K562 (cell line): ENCODE results near the gene CACNG7. TPM values are rescaled to one million over a fixed set of nuclear protein-coding genes. Genes with fewer than 3 reads are reported as not detected.

Experiments used
- ATAC-seq: fragments of 200-7000 bp; cut with Tn5 transposase; 3 replicates; pipeline ENCODE4 v1.9.1; 2020; ENCODE audit warnings: moderate library complexity
- BruUV-seq: library from RNA; stranded (reverse); fragments of 400-500 nt; replicated peaks from 2 replicates; lab custom pipeline; 2021; lab: Mats Ljungman, UMichigan
- CTCF ChIA-PET: fragments of 300-600 bp; formaldehyde crosslinking; extraction: SDS; loops from one replicate; lab custom pipeline; 2021; ENCODE audit warnings: low intra/inter-chr PET ratio; lab: Yijun Ruan, JAX
- POLR2A ChIA-PET: fragments of 300-600, 350-650 bp; sonication (Branson Sonifier 250); formaldehyde crosslinking; extraction: SDS; loops from one replicate; lab custom pipeline; 2021; ENCODE audit warnings: antibody characterized with exemption, inconsistent platforms; lab: Yijun Ruan, JAX
- DNase-seq, 4 experiments: peaks; one replicate each; pipeline versions ENCODE4 v3.0.0 to v3.0.0-alpha.2; 2011 to 2018; ENCODE audit warnings: low spot score in 3 of 4, mixed read lengths in 3 of 4; ENCODE audit errors: extremely low read depth in 1 of 4
- FAIRE-seq: peaks from 2 replicates; lab custom pipeline; 2011; peaks lifted over from hg19 to GRCh38; lab: Jason Lieb, UNC
- H2AFZ ChIP-seq: 2 replicates; pipeline ENCODE4 v1.6.0; 2011; ENCODE audit warnings: low read depth, low read length, control low read depth, inconsistent platforms
- H3K27ac ChIP-seq: fragments of 200-600 bp; 3 replicates; pipeline ENCODE4 v1.8.0; 2011; ENCODE audit warnings: low read depth, mild to moderate bottlenecking, control low read depth, inconsistent platforms, low read length, moderate library complexity, mixed read lengths; ENCODE audit errors: extremely low read depth
- H3K27me3 ChIP-seq, 2 experiments: fragments of 300-600 bp in 1 of 2; 2 replicates in 1 of 2; 3 replicates in 1 of 2; pipeline versions ENCODE4 v1.6.0 to v1.8.0; 2011; ENCODE audit warnings: inconsistent platforms in 2 of 2, low read length in 2 of 2, mild to moderate bottlenecking in 1 of 2, mixed read lengths in 1 of 2, moderate library complexity in 1 of 2; ENCODE audit not compliant: control insufficient read depth in 2 of 2, insufficient read depth in 2 of 2
- H3K36me3 ChIP-seq: fragments of 300-600 bp; 3 replicates; pipeline ENCODE4 v1.8.0; 2011; ENCODE audit warnings: mild to moderate bottlenecking, low read length, inconsistent platforms; ENCODE audit not compliant: control insufficient read depth, insufficient read depth
- H3K4me1 ChIP-seq, 2 experiments: fragments of 200-600 bp in 1 of 2; replicated peaks in 1 of 2; 2 replicates in 1 of 2; 3 replicates in 1 of 2; pipeline versions ENCODE4 v1.5.1 to v1.8.0; 2011; ENCODE audit warnings: inconsistent platforms in 2 of 2, low read length in 2 of 2, mild to moderate bottlenecking in 1 of 2, mixed read lengths in 1 of 2, moderate library complexity in 1 of 2; ENCODE audit not compliant: control insufficient read depth in 2 of 2, insufficient read depth in 2 of 2
- H3K4me2 ChIP-seq: 2 replicates; pipeline ENCODE4 v1.6.1; 2011; ENCODE audit warnings: low read length, control low read depth, inconsistent platforms, mixed read lengths; ENCODE audit not compliant: insufficient read depth
- H3K4me3 ChIP-seq: fragments of 200-600 bp; sonication (generic), shearing (Covaris generic); 2 replicates; pipeline ENCODE4 v1.5.1; 2016; ENCODE audit warnings: control low read depth, inconsistent platforms
- H3K79me2 ChIP-seq: fragments of 200-600 bp; 3 replicates; pipeline ENCODE4 v1.8.0; 2011; ENCODE audit warnings: low read length, inconsistent platforms; ENCODE audit not compliant: control insufficient read depth, insufficient read depth
- H3K9ac ChIP-seq, 2 experiments: 2 replicates each; pipeline versions ENCODE4 v1.6.0 to v1.6.1; 2011; ENCODE audit warnings: low read depth in 2 of 2, low read length in 2 of 2, control low read depth in 1 of 2, inconsistent platforms in 1 of 2, mild to moderate bottlenecking in 1 of 2, mixed read lengths in 1 of 2; ENCODE audit not compliant: insufficient read depth in 1 of 2
- H3K9me1 ChIP-seq: one replicate; pipeline ENCODE4 v1.6.0; 2011; ENCODE audit warnings: inconsistent platforms, mild to moderate bottlenecking, low read length, moderate library complexity; ENCODE audit not compliant: control insufficient read depth, insufficient read depth
- H3K9me3 ChIP-seq: replicated peaks from 2 replicates; pipeline ENCODE4 v1.5.1; 2011; ENCODE audit warnings: low read depth, low read length, inconsistent platforms; ENCODE audit not compliant: control insufficient read depth, insufficient read depth
- H4K20me1 ChIP-seq: replicated peaks from 2 replicates; pipeline ENCODE4 v1.6.1; 2011; ENCODE audit warnings: low read length, inconsistent platforms, mixed read lengths; ENCODE audit not compliant: control insufficient read depth, insufficient read depth
- C11orf30 ChIP-seq: fragments of 450-650 bp; IDR thresholded peaks from 2 replicates; pipeline ENCODE4 v1.6.1; 2016; ENCODE audit warnings: low read depth, mild to moderate bottlenecking
- FOSL1 ChIP-seq: fragments of 200-800 bp; sonication (Bioruptor generic); conservative IDR thresholded peaks from 2 replicates; pipeline ENCODE4 v1.6.1; 2016; ENCODE audit warnings: missing genetic modification characterization, missing compliant biosample characterization
- HDAC2 ChIP-seq: fragments of 450-650 bp; IDR thresholded peaks from 2 replicates; pipeline ENCODE4 v1.6.1; 2016; ENCODE audit warnings: mild to moderate bottlenecking
- LCOR ChIP-seq: sonication (generic); formaldehyde crosslinking; IDR thresholded peaks from 2 replicates; pipeline ENCODE4 v1.8.0; 2022; ENCODE audit warnings: mild to moderate bottlenecking, missing genetic modification reagents
- RERE ChIP-seq: sonication (generic); formaldehyde crosslinking; IDR thresholded peaks from 2 replicates; pipeline ENCODE4 v1.8.0; 2023; ENCODE audit warnings: missing genetic modification reagents, mild to moderate bottlenecking, borderline replicate concordance
- SMARCE1 ChIP-seq: fragments of 450-650 bp; IDR thresholded peaks from 2 replicates; pipeline ENCODE4 v1.7.1; 2016; ENCODE audit warnings: mild to moderate bottlenecking
- SNRNP70 ChIP-seq: fragments of 200-400 bp; formaldehyde crosslinking; optimal IDR thresholded peaks from 2 replicates; pipeline ENCODE3; 2017; ENCODE audit warnings: low read depth, low read length
- SRSF3 ChIP-seq: fragments of 200-400 bp; formaldehyde crosslinking; IDR thresholded peaks from 2 replicates; pipeline ENCODE4 v1.6.1; 2016; ENCODE audit warnings: mild to moderate bottlenecking, low read length, moderate library complexity; ENCODE audit not compliant: insufficient read depth
- TCF15 ChIP-seq: fragments of 250-450 bp; sonication (Bioruptor Pico); IDR thresholded peaks from 2 replicates; pipeline ENCODE4 v1.8.0; 2022; ENCODE audit warnings: moderate library complexity, mild to moderate bottlenecking, inconsistent platforms
- TSC22D4 ChIP-seq: fragments of 450-650 bp; IDR thresholded peaks from 2 replicates; pipeline ENCODE4 v1.6.1; 2016; ENCODE audit warnings: missing genetic modification characterization, missing biosample characterization, control low read depth
- WGBS: fragments of 100-300 bp; shearing (Covaris generic); methylation state at CpG from one replicate; pipeline ENCODE4 v1.1.6; 2016; ENCODE audit warnings: low coverage, mixed read lengths; ENCODE audit not compliant: insufficient coverage; ENCODE audit errors: missing lambda C conversion rate; 5-methylcytosine and 5-hydroxymethylcytosine counted together
- in situ Hi-C: fragments of 300-500 bp; cut with MboI; formaldehyde crosslinking; loops from 4 replicates; pipeline ENCODE4 v1.15.0; 2018; ENCODE audit warnings: inconsistent platforms, mixed read lengths
- intact Hi-C: fragments of 100-400 bp; cut with micrococcal nuclease; formaldehyde crosslinking; loops from 2 replicates; pipeline ENCODE4 v1.14.2; 2022
- polyA plus RNA-seq, 8 experiments: library from polyadenylated mRNA; depleted of rRNA in 4 of 8; stranded (reverse) in 5 of 8; unstranded in 3 of 8; fragments of >200 nt; fragmentation: Nextera tagmentation in 2 of 8; fragmentation: Illumina TruSeq in 1 of 8; extraction: Ambion mirVana in 2 of 8; extraction: Trizol in 1 of 8; gene quantifications; 2 replicates each; pipeline versions ENCODE4 v1.2.1 to v1.2.3, GENCODE V29; 2011 to 2014; ENCODE audit warnings: inconsistent platforms in 1 of 8, missing spikeins in 1 of 8
- total RNA-seq, 7 experiments: library from RNA; depleted of rRNA in 6 of 7; stranded (reverse); fragments of >200 nt in 6 of 7; fragmentation: Illumina TruSeq in 2 of 7; extraction: Trizol in 2 of 7; gene quantifications; 2 replicates each; pipeline versions ENCODE4 v1.2.1 to v1.2.3, GENCODE V29; 2011 to 2021; ENCODE audit warnings: low replicate concordance in 1 of 7

CACNG7 gene
- total and polyA plus RNA-seq, 9 of the 15 experiments (the other 6 are each of a cell fraction or from before 2014, with no cell fraction given): not detected

GRCh38 chr19:53960886-53961285 lies 51.8 kb downstream of the CACNG7 start:
- no peak for ATAC-seq
- BruUV-seq: no TSS peak
- Histone ChIP-seq H3K4me2 (no peak overlapping the region), H3K9me3 (no peaks in the 10 kb centered on the region), H3K27ac (no peak overlapping the region), H3K36me3 (no peaks in the 10 kb centered on the region), H3K9me1 (no peaks in the 10 kb centered on the region), H4K20me1 (0 out of 2 replicates have a peak, but pooled peaks cover 3% of the 10 kb centered on the region), H2AFZ (no peak overlapping the region), H3K27me3 (peaks cover 30 to 41% of the 10 kb centered on the region in 2 experiments; a peak in 4 of 5 replicates)
- CTCF ChIA-PET: no interaction called here
- WGBS: 3% methylated on average over 8 of the region's 8 CpGs
- in situ Hi-C loops (no loop called here), intact Hi-C loops (no loop called here)
- FAIRE-seq: no peak
- no peak for TF ChIP-seq SRSF3
- no peak for TF ChIP-seq FOSL1
- no peak for TF ChIP-seq HDAC2
- no peak for TF ChIP-seq SNRNP70
- no peak for TF ChIP-seq TCF15 (CRISPR knock-in tag)
- TF ChIP-seq TSC22D4 (tag): no peak
- no peak for TF ChIP-seq C11orf30
- no peak for TF ChIP-seq RERE (CRISPR knock-in tag)
- no peak for TF ChIP-seq SMARCE1
- no peak for TF ChIP-seq LCOR (CRISPR knock-in tag)
- TF ChIP-seq, all 486 proteins: peak for 0
- POLR2A ChIA-PET: no interaction called here
- Histone ChIP-seq H3K79me2 (no peaks in the 10 kb centered on the region), H3K9ac (no peak overlapping the region), H3K4me1 (no peaks in the 10 kb centered on the region; a peak in 1 of 5 replicates), H3K4me3 (no peak overlapping the region)
- DNase-seq: no peak
